ENCODE measurements around the gene UBE2E2.

The UBE2E2 gene

DNA sequence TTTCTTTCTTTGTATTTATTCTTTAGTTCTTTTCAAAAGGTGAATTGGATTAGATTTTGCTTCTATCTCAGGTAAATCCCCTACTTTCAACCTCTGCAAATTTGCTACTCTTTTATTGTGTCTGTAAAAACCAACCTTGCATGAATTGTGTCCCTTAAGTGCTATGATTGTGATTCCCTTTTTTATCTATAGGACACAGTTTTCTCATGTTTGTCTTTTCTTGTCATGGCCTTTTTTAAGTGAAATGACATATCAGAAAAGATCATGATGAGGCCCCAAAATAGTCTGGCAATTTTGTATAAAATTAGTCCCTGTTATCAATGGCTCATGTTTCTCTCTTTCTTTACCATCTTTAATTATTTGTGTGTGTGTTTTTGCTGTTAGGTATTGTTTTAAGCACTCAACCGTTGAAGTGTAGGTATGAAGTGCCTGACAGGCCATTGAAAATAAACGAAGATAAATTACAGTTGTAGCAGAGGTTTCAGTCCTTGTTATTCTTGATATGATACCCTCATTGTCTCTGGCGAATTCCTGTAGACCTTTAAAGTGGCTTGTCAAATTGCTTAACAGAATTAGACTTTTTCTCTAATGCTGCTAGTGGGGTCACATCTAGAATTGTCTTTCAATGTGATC is 184.3 kb downstream of the UBE2E2 start:
- no peak for DNase-seq (ENCODE audit: low read depth)
- no peak overlapping the region for H3K4me3 ChIP-seq (ENCODE audit: low read length)
- TF ChIP-seq, protein P1, sequence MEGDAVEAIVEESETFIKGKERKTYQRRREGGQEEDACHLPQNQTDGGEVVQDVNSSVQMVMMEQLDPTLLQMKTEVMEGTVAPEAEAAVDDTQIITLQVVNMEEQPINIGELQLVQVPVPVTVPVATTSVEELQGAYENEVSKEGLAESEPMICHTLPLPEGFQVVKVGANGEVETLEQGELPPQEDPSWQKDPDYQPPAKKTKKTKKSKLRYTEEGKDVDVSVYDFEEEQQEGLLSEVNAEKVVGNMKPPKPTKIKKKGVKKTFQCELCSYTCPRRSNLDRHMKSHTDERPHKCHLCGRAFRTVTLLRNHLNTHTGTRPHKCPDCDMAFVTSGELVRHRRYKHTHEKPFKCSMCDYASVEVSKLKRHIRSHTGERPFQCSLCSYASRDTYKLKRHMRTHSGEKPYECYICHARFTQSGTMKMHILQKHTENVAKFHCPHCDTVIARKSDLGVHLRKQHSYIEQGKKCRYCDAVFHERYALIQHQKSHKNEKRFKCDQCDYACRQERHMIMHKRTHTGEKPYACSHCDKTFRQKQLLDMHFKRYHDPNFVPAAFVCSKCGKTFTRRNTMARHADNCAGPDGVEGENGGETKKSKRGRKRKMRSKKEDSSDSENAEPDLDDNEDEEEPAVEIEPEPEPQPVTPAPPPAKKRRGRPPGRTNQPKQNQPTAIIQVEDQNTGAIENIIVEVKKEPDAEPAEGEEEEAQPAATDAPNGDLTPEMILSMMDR (IDR thresholded peaks at IDR 0.05; ENCODE audit: insufficient read depth, low read depth, low read length, missing control alignments): no peak

DNA sequence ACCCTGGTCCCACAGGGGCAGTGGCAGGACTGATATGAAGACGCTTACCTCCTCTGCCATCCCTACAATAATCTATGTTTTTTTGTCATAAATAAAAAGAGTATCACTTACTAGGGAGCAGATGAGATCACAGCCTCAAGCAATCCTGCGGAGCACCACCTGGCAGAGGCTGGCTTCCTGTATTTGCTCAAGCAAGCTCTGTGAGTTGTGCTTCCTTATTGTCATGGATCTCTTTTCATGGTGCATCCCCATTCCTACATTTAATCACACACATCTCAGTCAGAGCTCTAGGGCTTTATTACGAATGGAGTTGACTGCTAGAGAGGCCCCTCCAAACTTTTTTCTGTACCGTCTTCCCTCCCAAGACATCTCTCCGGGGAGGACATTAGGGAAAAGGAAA is 186.0 kb downstream of the UBE2E2 start:
- no peak overlapping the region for H3K4me3 ChIP-seq (ENCODE audit: low read length)
- peak; percentile 72 for DNase-seq (ENCODE audit: low read depth)
- TF ChIP-seq, protein P1 (IDR thresholded peaks at IDR 0.05; ENCODE audit: insufficient read depth, low read depth, low read length, missing control alignments): no peak

DNA sequence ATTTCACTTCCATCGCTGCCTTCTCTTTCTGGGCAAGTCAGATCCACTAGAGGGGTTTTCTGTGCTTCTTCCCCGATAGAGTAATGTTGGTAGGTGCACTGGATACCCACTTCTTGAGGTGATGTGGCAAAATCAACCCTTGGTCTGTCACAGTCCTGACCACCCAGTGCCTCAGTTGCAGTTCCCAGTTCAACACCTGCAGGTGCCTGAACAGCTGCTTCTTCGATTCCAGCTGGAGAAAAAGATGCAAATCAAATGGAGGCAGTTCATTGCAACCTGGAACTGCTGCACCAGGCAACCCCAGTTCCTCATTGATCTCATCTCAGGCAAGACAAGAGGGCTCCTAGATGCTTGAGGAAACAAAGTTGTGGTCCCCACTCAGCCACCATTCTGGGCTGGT is 186.6 kb downstream of the UBE2E2 start:
- no peak overlapping the region for H3K4me3 ChIP-seq (ENCODE audit: low read length)
- TF ChIP-seq, protein P1 (IDR thresholded peaks at IDR 0.05; ENCODE audit: insufficient read depth, low read depth, low read length, missing control alignments): no peak
- DNase-seq (ENCODE audit: low read depth): no peak

DNA sequence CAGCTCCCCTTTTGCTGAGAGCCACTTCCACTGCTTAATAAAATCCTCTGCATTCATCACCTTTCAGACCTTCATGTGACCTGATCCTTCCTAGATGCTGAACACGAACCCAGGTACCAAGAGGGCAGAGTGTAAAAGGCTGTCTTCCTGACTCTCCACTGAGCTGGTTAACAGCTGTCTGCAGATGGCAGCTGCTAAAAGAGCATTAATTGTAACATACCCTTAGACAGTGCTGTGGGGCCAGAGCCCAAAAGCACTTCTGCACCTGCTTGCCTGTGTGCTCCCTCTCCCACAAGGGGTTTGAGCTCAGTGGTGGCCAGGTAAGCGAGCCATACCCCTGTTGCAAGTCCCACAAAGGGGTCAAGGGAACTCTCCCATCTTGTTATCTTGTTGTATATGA is 187.3 kb downstream of the UBE2E2 start:
- no peak for DNase-seq (ENCODE audit: low read depth)
- H3K4me3 ChIP-seq (ENCODE audit: low read length): no peak overlapping the region
- TF ChIP-seq, protein P1 (IDR thresholded peaks at IDR 0.05; ENCODE audit: insufficient read depth, low read depth, low read length, missing control alignments): no peak

DNA sequence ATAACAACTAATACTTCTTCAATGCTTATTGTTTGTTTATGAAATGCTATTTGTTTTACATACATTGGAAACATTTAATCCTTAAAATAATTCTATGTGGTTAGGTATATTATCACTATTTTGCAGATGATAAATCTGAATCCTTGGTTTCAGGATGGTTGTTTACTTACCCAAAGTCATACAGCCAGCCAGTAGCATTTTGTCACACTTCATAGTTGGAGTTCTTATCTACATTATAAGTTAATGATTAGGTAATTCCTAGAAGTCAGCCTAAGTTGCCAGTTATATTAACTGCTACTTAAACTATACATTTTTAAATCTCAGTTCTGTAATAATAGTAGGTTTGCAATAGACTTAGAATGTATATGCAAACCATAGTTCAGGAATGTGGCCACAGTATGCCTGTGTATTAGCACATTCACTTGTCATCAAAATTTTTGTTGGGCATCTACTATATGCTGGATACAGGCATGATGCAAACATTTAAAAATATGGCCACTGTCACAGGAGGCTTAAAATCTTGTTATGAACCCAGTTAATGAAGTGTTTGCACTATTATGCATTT is 187.9 kb downstream of the UBE2E2 start:
- TF ChIP-seq, protein P1 (IDR thresholded peaks at IDR 0.05; ENCODE audit: insufficient read depth, low read depth, low read length, missing control alignments): no peak
- DNase-seq (ENCODE audit: low read depth): no peak
- H3K4me3 ChIP-seq (ENCODE audit: low read length): no peak overlapping the region

DNA sequence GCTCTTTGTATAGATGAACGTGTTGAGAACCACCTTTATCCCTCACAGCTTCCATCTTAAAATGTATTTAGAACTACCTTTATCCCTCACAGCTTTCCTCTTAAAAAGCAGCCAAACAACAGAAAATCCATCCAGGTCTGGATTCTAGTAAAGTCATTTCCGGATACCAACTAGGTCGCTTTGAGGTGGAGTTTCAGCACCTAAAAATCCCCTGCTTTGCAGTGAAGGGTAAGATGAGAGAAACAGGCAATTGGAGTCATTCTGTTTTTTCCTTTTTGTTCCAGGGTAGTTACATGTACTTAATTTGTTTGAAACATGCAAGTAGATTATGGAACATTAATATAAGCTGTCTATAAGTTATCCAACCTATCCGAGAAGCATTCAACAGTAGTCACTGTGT is 192.0 kb downstream of the UBE2E2 start:
- H3K4me3 ChIP-seq (ENCODE audit: low read length): no peak overlapping the region
- TF ChIP-seq, protein P1 (IDR thresholded peaks at IDR 0.05; ENCODE audit: insufficient read depth, low read depth, low read length, missing control alignments): no peak
- no peak for DNase-seq (ENCODE audit: low read depth)

DNA sequence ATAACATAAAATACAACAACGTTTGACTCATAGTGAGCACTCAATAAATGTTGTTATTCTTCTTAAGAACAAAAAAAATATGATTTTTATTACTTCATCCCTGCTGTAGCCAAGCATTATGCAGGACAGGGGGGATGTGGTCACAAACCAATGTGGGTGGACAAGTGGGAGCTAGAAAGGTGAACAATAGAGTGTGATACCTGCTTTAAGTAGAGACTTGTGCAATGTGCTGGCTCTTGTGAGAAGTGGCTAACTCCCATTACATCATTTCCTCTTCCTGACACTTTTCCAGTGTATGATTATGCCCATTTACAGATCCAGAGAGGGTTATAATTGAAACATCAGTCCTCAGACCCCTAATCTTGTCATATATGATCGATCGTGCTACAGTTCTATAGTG is 193.6 kb downstream of the UBE2E2 start:
- TF ChIP-seq, protein P1 (IDR thresholded peaks at IDR 0.05; ENCODE audit: insufficient read depth, low read depth, low read length, missing control alignments): no peak
- peak; percentile 67 for DNase-seq (ENCODE audit: low read depth)
- H3K4me3 ChIP-seq (ENCODE audit: low read length): no peak overlapping the region
